ENCODE data around the gene KLF14. TPM values are rescaled to one million over a fixed set of nuclear protein-coding genes. Genes with fewer than 3 reads are reported as not detected.

KLF14 gene
- total and polyA plus RNA-seq, 4 donors: 0.12 TPM; not detected in 3

- H3K36me3 ChIP-seq (ENCODE audit: control insufficient read depth in 1 of 2, insufficient read depth in 2 of 2, low read length in 1 of 2): no peaks in the 10 kb centered on the region
- no peaks in the 10 kb centered on the region for H3K9me3 ChIP-seq (ENCODE audit: control insufficient read depth, low read length)
- no peak overlapping the region for H3K27ac ChIP-seq (ENCODE audit: low read depth in 1 of 2, low read length in 2 of 2)
- ATAC-seq (ENCODE audit: low FRiP score) (no peak), DNase-seq (no peak)
- no peaks in the 10 kb centered on the region for H3K4me1 ChIP-seq (ENCODE audit: control insufficient read depth in 1 of 2, insufficient read depth in 2 of 2, low read length in 2 of 2)
- no peak overlapping the region for H3K4me3 ChIP-seq (ENCODE audit: low read length in 2 of 2)
- no peaks in the 10 kb centered on the region for H3K27me3 ChIP-seq (ENCODE audit: control insufficient read depth in 1 of 2, insufficient read depth in 2 of 2, low read length in 1 of 2)
- WGBS, 2 donors: 68 to 71% methylated on average over 4 of the region's 4 CpGs
- intact Hi-C loops (cut with DNase I): loop anchor here in 1 of 2 donors (5.0 to 10.0 kb wide), 2 partner anchors 481 to 649 kb away; partner anchors contain the start of gene KLHDC10
These were observed 10.2 kb downstream of the KLF14 start for GRCh38 chr7:130723784-130724183.

- no peaks in the 10 kb centered on the region for H3K36me3 ChIP-seq (ENCODE audit: control insufficient read depth in 1 of 2, insufficient read depth in 2 of 2, low read length in 1 of 2)
- H3K27ac ChIP-seq (ENCODE audit: low read depth in 1 of 2, low read length in 2 of 2): no peak overlapping the region
- no peaks in the 10 kb centered on the region for H3K9me3 ChIP-seq (ENCODE audit: control insufficient read depth, low read length)
- no peaks in the 10 kb centered on the region for H3K27me3 ChIP-seq (ENCODE audit: control insufficient read depth in 1 of 2, insufficient read depth in 2 of 2, low read length in 1 of 2)
- 16 to 18% methylated on average over 5 of the region's 5 CpGs for WGBS, 2 donors
- H3K4me1 ChIP-seq (ENCODE audit: control insufficient read depth in 1 of 2, insufficient read depth in 2 of 2, low read length in 2 of 2): no peaks in the 10 kb centered on the region
- intact Hi-C loops (cut with DNase I): loop anchor here (1.0 to 10.0 kb wide), 3 partner anchors 479 to 647 kb away; partner anchors contain the start of gene KLHDC10 (in 1 of the 2)
- no peak overlapping the region for H3K4me3 ChIP-seq (ENCODE audit: low read length in 2 of 2)
- ATAC-seq (ENCODE audit: low FRiP score) (peak; percentile 82), DNase-seq (peak; percentile 76 to 85)
These were observed 12.3 kb downstream of the KLF14 start for GRCh38 chr7:130721486-130722277.

- H3K4me1 ChIP-seq (ENCODE audit: control insufficient read depth in 1 of 2, insufficient read depth in 2 of 2, low read length in 2 of 2): no peaks in the 10 kb centered on the region
- DNase-seq (no peak), ATAC-seq (ENCODE audit: low FRiP score) (no peak)
- no peaks in the 10 kb centered on the region for H3K36me3 ChIP-seq (ENCODE audit: control insufficient read depth in 1 of 2, insufficient read depth in 2 of 2, low read length in 1 of 2)
- 72 to 73% methylated on average over 2 of the region's 2 CpGs for WGBS, 2 donors
- no peaks in the 10 kb centered on the region for H3K27me3 ChIP-seq (ENCODE audit: control insufficient read depth in 1 of 2, insufficient read depth in 2 of 2, low read length in 1 of 2)
- intact Hi-C loops (cut with DNase I): no loop called here
- H3K9me3 ChIP-seq (ENCODE audit: control insufficient read depth, low read length): no peaks in the 10 kb centered on the region
- H3K27ac ChIP-seq (ENCODE audit: low read depth in 1 of 2, low read length in 2 of 2): no peak overlapping the region
- no peak overlapping the region for H3K4me3 ChIP-seq (ENCODE audit: low read length in 2 of 2)
These were observed 14.5 kb downstream of the KLF14 start for GRCh38 chr7:130719541-130719940.

GRCh38 chr7:130712416-130712815 lies 21.6 kb downstream of the KLF14 start:
- DNase-seq (no peak), ATAC-seq (ENCODE audit: low FRiP score) (no peak)
- no peak overlapping the region for H3K27ac ChIP-seq (ENCODE audit: low read depth in 1 of 2, low read length in 2 of 2)
- 30 to 42% methylated on average over 3 of the region's 3 CpGs for WGBS, 2 donors
- no peaks in the 10 kb centered on the region for H3K27me3 ChIP-seq (ENCODE audit: control insufficient read depth in 1 of 2, insufficient read depth in 2 of 2, low read length in 1 of 2)
- H3K9me3 ChIP-seq (ENCODE audit: control insufficient read depth, low read length): no peaks in the 10 kb centered on the region
- H3K4me3 ChIP-seq (ENCODE audit: low read length in 2 of 2): no peak overlapping the region
- no peaks in the 10 kb centered on the region for H3K4me1 ChIP-seq (ENCODE audit: control insufficient read depth in 1 of 2, insufficient read depth in 2 of 2, low read length in 2 of 2)
- intact Hi-C loops (cut with DNase I): no loop called here
- H3K36me3 ChIP-seq (ENCODE audit: control insufficient read depth in 1 of 2, insufficient read depth in 2 of 2, low read length in 1 of 2): no peaks in the 10 kb centered on the region

- no peak for DNase-seq
- intact Hi-C loops (cut with DNase I): no loop called here
- H3K9me3 ChIP-seq (ENCODE audit: control insufficient read depth, low read length): no peaks in the 10 kb centered on the region
These were observed 25.2 kb downstream of the KLF14 start for GRCh38 chr7:130708766-130709165.

GRCh38 chr7:130708001-130708400 lies 26.0 kb downstream of the KLF14 start:
- Histone ChIP-seq H3K4me1 (ENCODE audit: control insufficient read depth in 1 of 2, insufficient read depth in 2 of 2, low read length in 2 of 2) (no peaks in the 10 kb centered on the region), H3K27ac (ENCODE audit: low read depth in 1 of 2, low read length in 2 of 2) (no peak overlapping the region), H3K36me3 (ENCODE audit: control insufficient read depth in 1 of 2, insufficient read depth in 2 of 2, low read length in 1 of 2) (no peaks in the 10 kb centered on the region), H3K27me3 (ENCODE audit: control insufficient read depth in 1 of 2, insufficient read depth in 2 of 2, low read length in 1 of 2) (no peaks in the 10 kb centered on the region), H3K4me3 (ENCODE audit: low read length in 2 of 2) (no peak overlapping the region), H3K9me3 (ENCODE audit: control insufficient read depth, low read length) (no peaks in the 10 kb centered on the region)
- 84 to 93% methylated on average over 4 of the region's 4 CpGs for WGBS, 2 donors
- ATAC-seq (ENCODE audit: low FRiP score) (no peak), DNase-seq (no peak)
- intact Hi-C loops (cut with DNase I): no loop called here

More at GRCh38 chr7:130708766-130709165, 25.2 kb downstream of the KLF14 start:
- WGBS, 2 donors: 89 to 91% methylated on average over 4 of the region's 4 CpGs
- H3K4me3 ChIP-seq (ENCODE audit: low read length in 2 of 2): no peak overlapping the region
- ATAC-seq (ENCODE audit: low FRiP score): no peak
- H3K4me1 ChIP-seq (ENCODE audit: control insufficient read depth in 1 of 2, insufficient read depth in 2 of 2, low read length in 2 of 2): no peaks in the 10 kb centered on the region
- no peaks in the 10 kb centered on the region for H3K36me3 ChIP-seq (ENCODE audit: control insufficient read depth in 1 of 2, insufficient read depth in 2 of 2, low read length in 1 of 2)
- no peak overlapping the region for H3K27ac ChIP-seq (ENCODE audit: low read depth in 1 of 2, low read length in 2 of 2)
- no peaks in the 10 kb centered on the region for H3K27me3 ChIP-seq (ENCODE audit: control insufficient read depth in 1 of 2, insufficient read depth in 2 of 2, low read length in 1 of 2)

GRCh38 chr7:130703851-130704250 lies 30.2 kb downstream of the KLF14 start:
- no peaks in the 10 kb centered on the region for H3K27me3 ChIP-seq (ENCODE audit: control insufficient read depth in 1 of 2, insufficient read depth in 2 of 2, low read length in 1 of 2)
- ATAC-seq (ENCODE audit: low FRiP score) (no peak), DNase-seq (no peak)
- intact Hi-C loops (cut with DNase I): no loop called here
- no peaks in the 10 kb centered on the region for H3K9me3 ChIP-seq (ENCODE audit: control insufficient read depth, low read length)
- H3K4me1 ChIP-seq (ENCODE audit: control insufficient read depth in 1 of 2, insufficient read depth in 2 of 2, low read length in 2 of 2): no peaks in the 10 kb centered on the region
- no peak overlapping the region for H3K27ac ChIP-seq (ENCODE audit: low read depth in 1 of 2, low read length in 2 of 2)
- 86 to 92% methylated on average over 1 of the region's 1 CpG for WGBS, 2 donors
- H3K36me3 ChIP-seq (ENCODE audit: control insufficient read depth in 1 of 2, insufficient read depth in 2 of 2, low read length in 1 of 2): no peaks in the 10 kb centered on the region
- H3K4me3 ChIP-seq (ENCODE audit: low read length in 2 of 2): no peak overlapping the region

GRCh38 chr7:130701650-130702049 lies 32.4 kb downstream of the KLF14 start:
- no peak overlapping the region for H3K4me3 ChIP-seq (ENCODE audit: low read length in 2 of 2)
- DNase-seq (no peak), ATAC-seq (ENCODE audit: low FRiP score) (no peak)
- H3K4me1 ChIP-seq (ENCODE audit: control insufficient read depth in 1 of 2, insufficient read depth in 2 of 2, low read length in 2 of 2): no peaks in the 10 kb centered on the region
- no peaks in the 10 kb centered on the region for H3K27me3 ChIP-seq (ENCODE audit: control insufficient read depth in 1 of 2, insufficient read depth in 2 of 2, low read length in 1 of 2)
- intact Hi-C loops (cut with DNase I): no loop called here
- 76 to 87% methylated on average over 2 of the region's 2 CpGs for WGBS, 2 donors
- H3K27ac ChIP-seq (ENCODE audit: low read depth in 1 of 2, low read length in 2 of 2): no peak overlapping the region
- no peaks in the 10 kb centered on the region for H3K9me3 ChIP-seq (ENCODE audit: control insufficient read depth, low read length)
- H3K36me3 ChIP-seq (ENCODE audit: control insufficient read depth in 1 of 2, insufficient read depth in 2 of 2, low read length in 1 of 2): no peaks in the 10 kb centered on the region

GRCh38 chr7:130700760-130701159 lies 33.2 kb downstream of the KLF14 start:
- WGBS, 2 donors: 92% methylated on average over 1 of the region's 1 CpG
- Histone ChIP-seq H3K9me3 (ENCODE audit: control insufficient read depth, low read length) (no peaks in the 10 kb centered on the region), H3K27ac (ENCODE audit: low read depth in 1 of 2, low read length in 2 of 2) (no peak overlapping the region), H3K4me1 (ENCODE audit: control insufficient read depth in 1 of 2, insufficient read depth in 2 of 2, low read length in 2 of 2) (no peaks in the 10 kb centered on the region), H3K36me3 (ENCODE audit: control insufficient read depth in 1 of 2, insufficient read depth in 2 of 2, low read length in 1 of 2) (no peaks in the 10 kb centered on the region), H3K4me3 (ENCODE audit: low read length in 2 of 2) (no peak overlapping the region), H3K27me3 (ENCODE audit: control insufficient read depth in 1 of 2, insufficient read depth in 2 of 2, low read length in 1 of 2) (no peaks in the 10 kb centered on the region)
- ATAC-seq (ENCODE audit: low FRiP score): no peak
- no peak for DNase-seq
- intact Hi-C loops (cut with DNase I): no loop called here

All from aorta (tissue), 5 donors.